Heart right ventricle (tissue), 16 donors: ENCODE measurements around the gene CMTM7. TPM values are rescaled to one million over a fixed set of nuclear protein-coding genes. Genes with fewer than 3 reads are reported as not detected.

ENCODE experiments used
- ATAC-seq, 8 donors: fragments of 200-7000 bp; cut with Tn5 transposase; one replicate each; pipeline ENCODE4 v1.9.1; 2020; ENCODE audit warnings: mild to moderate bottlenecking in 8 of 8, moderate library complexity in 8 of 8, moderate number of reproducible peaks in 1 of 8
- DNase-seq, 2 donors: peaks; one replicate each; pipeline ENCODE4 v3.0.0-alpha.2; 2020
- H3K27ac ChIP-seq, 10 donors: fragments of 200-600 bp; sonication (generic) in 2 of 10; one replicate each; pipeline versions ENCODE4 v1.5.0 to v1.8.0; 2020 to 2022; ENCODE audit warnings: mild to moderate bottlenecking in 3 of 10
- H3K27me3 ChIP-seq, 7 donors: fragments of 200-600 bp; one replicate each; pipeline ENCODE4 v1.8.0; 2021 to 2022; ENCODE audit warnings: mild to moderate bottlenecking in 2 of 7
- H3K36me3 ChIP-seq, 9 donors: fragments of 200-600 bp; sonication (generic) in 1 of 9; one replicate each; pipeline versions ENCODE4 v1.5.0 to v1.8.0; 2020 to 2022; ENCODE audit warnings: mild to moderate bottlenecking in 2 of 9
- H3K4me1 ChIP-seq, 9 donors: fragments of 200-600 bp; sonication (generic) in 1 of 9; one replicate each; pipeline versions ENCODE4 v1.5.0 to v1.8.0; 2020 to 2022; ENCODE audit warnings: mild to moderate bottlenecking in 4 of 9
- H3K4me3 ChIP-seq, 10 donors: fragments of 200-600 bp; sonication (generic) in 2 of 10; one replicate each; pipeline versions ENCODE4 v1.5.0 to v1.8.0; 2020 to 2022; ENCODE audit warnings: mild to moderate bottlenecking in 7 of 10, moderate library complexity in 2 of 10
- H3K9me3 ChIP-seq, 11 donors: fragments of 200-600 bp in 10 of 11; sonication (generic) in 2 of 11; one replicate each; pipeline versions ENCODE4 v1.5.0 to v1.8.0; 2013 to 2022; ENCODE audit warnings: mild to moderate bottlenecking in 2 of 11, control low read depth in 1 of 11, moderate library complexity in 1 of 11
- WGBS, 2 donors: extraction: QIAGEN DNeasy Blood & Tissue Kit; methylation state at CpG; one replicate each; pipeline ENCODE4 v1.1.7; 2013; ENCODE audit warnings: inconsistent platforms in 1 of 2; 5-methylcytosine and 5-hydroxymethylcytosine counted together
- intact Hi-C, 10 donors: fragments of 100-400 bp; cut with DNase I; formaldehyde crosslinking; loops; one replicate each; pipeline versions ENCODE4 v1.11.1 to v1.14.2; 2022
- polyA plus RNA-seq, 2 donors: library from polyadenylated mRNA; stranded (reverse); fragments of 200-250 nt; gene quantifications; one replicate each; pipeline ENCODE4 v1.2.3, GENCODE V29; 2013
- total RNA-seq, 10 donors: library from RNA; stranded (reverse); fragmentation: NEBNext Ultra II Directional in 3 of 10; extraction: Animal tissue kit (Norgen Biotek cat#: 25700) in 3 of 10; gene quantifications; one replicate each; pipeline versions ENCODE4 v1.2.1 to v1.2.4, GENCODE V29; 2021 to 2023
- TF ChIP-seq, protein P1 (sequence below), 9 donors: fragments of 200-600 bp; sonication (generic) in 2 of 9; IDR thresholded peaks; one replicate each; pipeline versions ENCODE4 v1.5.0 to v1.8.0; 2021 to 2022; ENCODE audit warnings: antibody characterized with exemption in 9 of 9, mild to moderate bottlenecking in 5 of 9, moderate library complexity in 1 of 9
- donor health status: Arrhythmogenic right ventricular cardiomyopathy.
- donor health status: ischemic (EF 13 %, LVEDD 7.1; RV severe dilation, severe dysfunction).
- donor health status: healthy with polysubstance abuse.
- donor health status: DM: no; HTN: yes; CAD: no.
- donor health status: DM: no; HTN: no; CAD: no.
- donor health status: ischemic (EF 25% LVEDD 6.9; RV normal size, moderate dysfunction).
- donor health status: ischemic (EF 25% LVEDD 5.7; RV mildly dilated, moderate dysfunction).
- donor health status: healthy.
- donor health status: DM: yes; HTN: yes; CAD: no.
- donor health status: Ischemic cardiomyopathy.
- donor health status: ischemic (EF 35%, LVEDD 5.7; RV mildly dilated, moderate dysfunction).
- donor health status: nonischemic (EF 11% LVEDD 7.7; RV severe dilation, severe dysfunction).
- donor health status: DM: yes; HTN: yes; CAD: no.
- donor health status: PGD.
- donor health status: ischemic (EF 29% LVEDD 5.4; RV normal size, mild dysfunction).
- donor health status: nonischemic (EF 23%, LVEDD 6.1; RV moderate dilation, normal function).

CMTM7 gene
- total and polyA plus RNA-seq, 12 donors, result 1.7 to 9.2 (median 3.0) TPM

- no peak overlapping the region for H3K4me3 ChIP-seq
- WGBS, 2 donors, result 71 to 80% methylated on average over 4 of the region's 4 CpGs
- TF ChIP-seq, protein P1, sequence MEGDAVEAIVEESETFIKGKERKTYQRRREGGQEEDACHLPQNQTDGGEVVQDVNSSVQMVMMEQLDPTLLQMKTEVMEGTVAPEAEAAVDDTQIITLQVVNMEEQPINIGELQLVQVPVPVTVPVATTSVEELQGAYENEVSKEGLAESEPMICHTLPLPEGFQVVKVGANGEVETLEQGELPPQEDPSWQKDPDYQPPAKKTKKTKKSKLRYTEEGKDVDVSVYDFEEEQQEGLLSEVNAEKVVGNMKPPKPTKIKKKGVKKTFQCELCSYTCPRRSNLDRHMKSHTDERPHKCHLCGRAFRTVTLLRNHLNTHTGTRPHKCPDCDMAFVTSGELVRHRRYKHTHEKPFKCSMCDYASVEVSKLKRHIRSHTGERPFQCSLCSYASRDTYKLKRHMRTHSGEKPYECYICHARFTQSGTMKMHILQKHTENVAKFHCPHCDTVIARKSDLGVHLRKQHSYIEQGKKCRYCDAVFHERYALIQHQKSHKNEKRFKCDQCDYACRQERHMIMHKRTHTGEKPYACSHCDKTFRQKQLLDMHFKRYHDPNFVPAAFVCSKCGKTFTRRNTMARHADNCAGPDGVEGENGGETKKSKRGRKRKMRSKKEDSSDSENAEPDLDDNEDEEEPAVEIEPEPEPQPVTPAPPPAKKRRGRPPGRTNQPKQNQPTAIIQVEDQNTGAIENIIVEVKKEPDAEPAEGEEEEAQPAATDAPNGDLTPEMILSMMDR (IDR thresholded peaks at IDR 0.05), result no peak
- intact Hi-C loops, result loop anchor here in 1 of 10 donors (10.0 kb wide), 1 partner anchor 167 kb away; no protein-coding TSS in a partner anchor
- ATAC-seq (no peak), DNase-seq (no peak)
- H3K4me1 ChIP-seq, result peaks cover 0 to 19% (median 0%) of the 10 kb centered on the region in 9 donors
- no peaks in the 10 kb centered on the region for H3K9me3 ChIP-seq
- no peaks in the 10 kb centered on the region for H3K27me3 ChIP-seq
- H3K27ac ChIP-seq, result no peak overlapping the region
- peaks cover 0 to 80% (median 0%) of the 10 kb centered on the region in 9 donors for H3K36me3 ChIP-seq
Measured at GRCh38 chr3:32452009-32452408, 60.4 kb downstream of the CMTM7 start.

- H3K27me3 ChIP-seq, result no peaks in the 10 kb centered on the region
- H3K27ac ChIP-seq, result no peak overlapping the region
- DNase-seq, result no peak
- ATAC-seq, result no peak
- intact Hi-C loops, result loop anchor here in 1 of 10 donors (10.0 kb wide), 1 partner anchor 169 kb away; no protein-coding TSS in a partner anchor
- H3K4me3 ChIP-seq, result no peak overlapping the region
- H3K9me3 ChIP-seq, result no peaks in the 10 kb centered on the region
- WGBS, 2 donors, result 95 to 97% methylated on average over 5 of the region's 5 CpGs
- peaks cover 0 to 79% (median 0%) of the 10 kb centered on the region in 9 donors for H3K36me3 ChIP-seq
- H3K4me1 ChIP-seq, result peaks cover 0 to 26% (median 0%) of the 10 kb centered on the region in 9 donors
- TF ChIP-seq, protein P1 (IDR thresholded peaks at IDR 0.05), result no peak
Measured at GRCh38 chr3:32453346-32453745, 61.7 kb downstream of the CMTM7 start.

- intact Hi-C loops, result loop anchor here in 1 of 10 donors (10.0 kb wide), 1 partner anchor 169 kb away; no protein-coding TSS in a partner anchor
- H3K4me3 ChIP-seq, result no peak overlapping the region
- H3K36me3 ChIP-seq, result peaks cover 0 to 74% (median 0%) of the 10 kb centered on the region in 9 donors
- H3K9me3 ChIP-seq, result no peaks in the 10 kb centered on the region
- WGBS, 2 donors, result 73 to 74% methylated on average over 6 of the region's 6 CpGs
- TF ChIP-seq, protein P1 (IDR thresholded peaks at IDR 0.05), result no peak
- no peaks in the 10 kb centered on the region for H3K27me3 ChIP-seq
- peaks cover 0 to 25% (median 0%) of the 10 kb centered on the region in 9 donors for H3K4me1 ChIP-seq
- no peak overlapping the region for H3K27ac ChIP-seq
- no peak for DNase-seq
- no peak for ATAC-seq
Measured at GRCh38 chr3:32454111-32454510, 62.5 kb downstream of the CMTM7 start.

DNA sequence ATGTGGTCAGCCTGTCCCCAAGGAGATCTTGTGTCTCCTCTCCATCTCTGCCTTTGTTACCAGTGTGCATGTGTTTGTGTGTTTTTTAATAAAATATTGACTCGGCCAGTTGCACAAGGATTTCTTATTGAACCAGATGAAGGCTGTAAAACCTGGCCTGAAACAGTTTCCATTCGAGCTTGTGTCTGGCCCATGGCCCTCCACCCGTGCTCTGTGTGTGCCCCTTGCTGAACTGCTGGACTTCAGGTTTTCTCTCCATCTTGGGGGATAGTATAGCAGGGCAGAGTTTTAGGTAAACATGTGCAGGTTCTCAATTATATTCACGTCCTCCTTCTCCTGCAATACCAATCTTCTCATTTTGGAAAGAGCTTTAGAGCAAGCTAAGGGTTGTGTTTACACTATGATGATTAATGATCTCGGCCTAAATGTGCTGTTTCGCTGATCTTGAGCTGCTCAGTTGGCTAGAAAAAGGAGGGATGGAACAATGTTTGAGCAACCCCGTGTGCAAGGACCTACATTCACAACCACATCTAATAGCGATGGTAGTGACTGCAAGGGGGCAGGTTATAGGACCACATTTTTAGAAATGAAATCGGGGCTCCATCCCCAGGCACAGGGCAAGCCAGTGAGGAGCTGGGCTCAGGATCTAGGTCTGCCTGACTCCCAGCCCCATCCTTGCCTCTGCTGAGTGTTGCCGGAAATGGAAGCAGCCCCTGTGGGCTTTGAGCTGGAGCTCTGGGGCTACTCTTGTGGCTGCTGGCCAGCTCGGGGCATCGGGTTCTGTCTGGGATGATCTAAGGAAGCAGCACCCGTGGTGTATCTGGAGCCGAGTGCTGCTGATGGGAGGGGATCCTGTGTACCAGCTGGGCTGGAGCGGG lies 63.3 kb downstream of the CMTM7 start:
- intact Hi-C loops, result loop anchor here in 1 of 10 donors (10.0 kb wide), 1 partner anchor 170 kb away; no protein-coding TSS in a partner anchor
- DNase-seq, result no peak

More for the DNA sequence above, 63.3 kb downstream of the CMTM7 start:
- Histone ChIP-seq H3K36me3 (peaks cover 0 to 65% (median 0%) of the 10 kb centered on the region in 9 donors), H3K4me3 (no peak overlapping the region), H3K27ac (no peak overlapping the region), H3K27me3 (no peaks in the 10 kb centered on the region), H3K9me3 (no peaks in the 10 kb centered on the region), H3K4me1 (peaks cover 0 to 33% (median 0%) of the 10 kb centered on the region in 9 donors)
- TF ChIP-seq, protein P1 (IDR thresholded peaks at IDR 0.05), result no peak
- no peak for ATAC-seq
- 88 to 90% methylated on average over 15 of the region's 15 CpGs for WGBS, 2 donors
